Peyer's patch (tissue), 4 donors: ENCODE data around the gene MZF1. TPM values are rescaled to one million over a fixed set of nuclear protein-coding genes. Genes with fewer than 3 reads are reported as not detected.
"Not testable (repeated sequence)": the region's sequence is repeated elsewhere in the genome, so short reads cannot be mapped to it uniquely, and the experiment has no call there.

ENCODE experiments used
- DNase-seq, 3 donors: peaks; one replicate each; pipeline ENCODE4 v3.0.0-alpha.2; 2017 to 2019
- H3K27ac ChIP-seq, 4 donors: fragments of 200-600 bp; sonication (generic); one replicate each; pipeline ENCODE4 v1.5.1; 2016 to 2019
- H3K27me3 ChIP-seq, 2 donors: fragments of 200-600 bp; sonication (generic); one replicate each; pipeline ENCODE4 v1.5.1; 2019
- H3K36me3 ChIP-seq, 3 donors: fragments of 200-600 bp; sonication (generic); one replicate each; pipeline ENCODE4 v1.5.1; 2016 to 2019
- H3K4me1 ChIP-seq, 4 donors: fragments of 200-600 bp; sonication (generic); one replicate each; pipeline ENCODE4 v1.5.1; 2016 to 2019
- H3K4me3 ChIP-seq, 4 donors: fragments of 200-600 bp; sonication (generic); 1 replicate in 3 of 4; 2 replicates in 1 of 4; pipeline ENCODE4 v1.5.1; 2016 to 2019; ENCODE audit warnings: mild to moderate bottlenecking in 1 of 4
- H3K9me3 ChIP-seq, 4 donors: fragments of 200-600 bp; sonication (generic); one replicate each; pipeline ENCODE4 v1.5.1; 2016 to 2019; ENCODE audit warnings: mild to moderate bottlenecking in 1 of 4
- POLR2A ChIP-seq, 2 donors: fragments of 450-650 bp; IDR thresholded peaks; one replicate each; pipeline ENCODE4 v1.5.1; 2017; ENCODE audit warnings: antibody characterized with exemption in 2 of 2, mild to moderate bottlenecking in 2 of 2, moderate library complexity in 2 of 2
- total RNA-seq, 4 donors: library from RNA; depleted of rRNA; stranded (reverse); fragments of >200 nt; gene quantifications; one replicate each; pipeline ENCODE4 v1.1.0, GENCODE V29; 2016
- TF ChIP-seq, protein P1 (sequence below), 6 experiments: fragments of 450-650 bp in 4 of 6; fragments of 200-600 bp in 2 of 6; sonication (generic) in 1 of 6; IDR thresholded peaks; one replicate each; pipeline ENCODE4 v1.5.1; 2017 to 2019; ENCODE audit warnings: antibody characterized with exemption in 6 of 6, mild to moderate bottlenecking in 3 of 6, moderate library complexity in 1 of 6

MZF1 gene
- total RNA-seq, 4 donors from 2014 or later: 60.9 to 123 (median 82.3) TPM

DNA sequence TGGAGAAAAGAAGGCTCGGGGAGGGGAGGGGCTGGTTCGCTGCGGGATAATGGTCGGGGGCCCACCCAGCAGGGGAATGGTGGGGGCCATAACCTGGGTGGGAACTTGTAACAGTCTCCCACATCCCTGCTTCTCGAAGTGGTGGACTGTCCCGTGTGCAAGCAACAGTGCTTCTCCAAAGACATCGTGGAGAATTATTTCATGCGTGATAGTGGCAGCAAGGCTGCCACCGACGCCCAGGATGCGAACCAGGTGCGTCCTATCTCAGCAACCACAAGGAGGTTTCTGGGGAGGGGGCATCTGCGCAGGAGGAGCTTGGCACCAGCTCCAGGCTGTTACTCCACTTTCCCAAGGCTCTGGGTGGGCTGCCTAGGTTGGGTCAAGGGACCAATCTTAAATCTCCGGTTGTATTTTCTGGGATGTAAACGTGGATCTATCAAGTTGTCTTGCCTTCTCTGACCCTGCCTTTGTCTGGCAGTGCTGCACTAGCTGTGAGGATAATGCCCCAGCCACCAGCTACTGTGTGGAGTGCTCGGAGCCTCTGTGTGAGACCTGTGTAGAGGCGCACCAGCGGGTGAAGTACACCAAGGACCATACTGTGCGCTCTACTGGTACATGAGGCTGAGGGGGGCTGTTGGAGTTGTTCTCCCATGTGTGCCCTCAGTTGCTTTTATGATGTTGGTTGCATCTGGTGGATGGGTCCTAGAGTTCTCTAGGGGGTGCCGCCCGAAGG, 27.7 kb downstream of the MZF1 start:
- H3K4me1 ChIP-seq: peaks cover 0 to 21% (median 18%) of the 10 kb centered on the region in 4 donors
- no peak for DNase-seq
- peak overlapping the region; percentile 89 to 99 (median 93) for H3K4me3 ChIP-seq
- H3K27me3 ChIP-seq: no peaks in the 10 kb centered on the region
- H3K36me3 ChIP-seq: peaks cover 0 to 35% (median 0%) of the 10 kb centered on the region in 3 donors
- no peak for TF ChIP-seq POLR2A (IDR thresholded peaks at IDR 0.05)
- TF ChIP-seq, protein P1, sequence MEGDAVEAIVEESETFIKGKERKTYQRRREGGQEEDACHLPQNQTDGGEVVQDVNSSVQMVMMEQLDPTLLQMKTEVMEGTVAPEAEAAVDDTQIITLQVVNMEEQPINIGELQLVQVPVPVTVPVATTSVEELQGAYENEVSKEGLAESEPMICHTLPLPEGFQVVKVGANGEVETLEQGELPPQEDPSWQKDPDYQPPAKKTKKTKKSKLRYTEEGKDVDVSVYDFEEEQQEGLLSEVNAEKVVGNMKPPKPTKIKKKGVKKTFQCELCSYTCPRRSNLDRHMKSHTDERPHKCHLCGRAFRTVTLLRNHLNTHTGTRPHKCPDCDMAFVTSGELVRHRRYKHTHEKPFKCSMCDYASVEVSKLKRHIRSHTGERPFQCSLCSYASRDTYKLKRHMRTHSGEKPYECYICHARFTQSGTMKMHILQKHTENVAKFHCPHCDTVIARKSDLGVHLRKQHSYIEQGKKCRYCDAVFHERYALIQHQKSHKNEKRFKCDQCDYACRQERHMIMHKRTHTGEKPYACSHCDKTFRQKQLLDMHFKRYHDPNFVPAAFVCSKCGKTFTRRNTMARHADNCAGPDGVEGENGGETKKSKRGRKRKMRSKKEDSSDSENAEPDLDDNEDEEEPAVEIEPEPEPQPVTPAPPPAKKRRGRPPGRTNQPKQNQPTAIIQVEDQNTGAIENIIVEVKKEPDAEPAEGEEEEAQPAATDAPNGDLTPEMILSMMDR (IDR thresholded peaks at IDR 0.05): no peak
- peak overlapping the region; percentile 91 to 98 (median 94) for H3K27ac ChIP-seq
- H3K9me3 ChIP-seq: no peaks in the 10 kb centered on the region

DNA sequence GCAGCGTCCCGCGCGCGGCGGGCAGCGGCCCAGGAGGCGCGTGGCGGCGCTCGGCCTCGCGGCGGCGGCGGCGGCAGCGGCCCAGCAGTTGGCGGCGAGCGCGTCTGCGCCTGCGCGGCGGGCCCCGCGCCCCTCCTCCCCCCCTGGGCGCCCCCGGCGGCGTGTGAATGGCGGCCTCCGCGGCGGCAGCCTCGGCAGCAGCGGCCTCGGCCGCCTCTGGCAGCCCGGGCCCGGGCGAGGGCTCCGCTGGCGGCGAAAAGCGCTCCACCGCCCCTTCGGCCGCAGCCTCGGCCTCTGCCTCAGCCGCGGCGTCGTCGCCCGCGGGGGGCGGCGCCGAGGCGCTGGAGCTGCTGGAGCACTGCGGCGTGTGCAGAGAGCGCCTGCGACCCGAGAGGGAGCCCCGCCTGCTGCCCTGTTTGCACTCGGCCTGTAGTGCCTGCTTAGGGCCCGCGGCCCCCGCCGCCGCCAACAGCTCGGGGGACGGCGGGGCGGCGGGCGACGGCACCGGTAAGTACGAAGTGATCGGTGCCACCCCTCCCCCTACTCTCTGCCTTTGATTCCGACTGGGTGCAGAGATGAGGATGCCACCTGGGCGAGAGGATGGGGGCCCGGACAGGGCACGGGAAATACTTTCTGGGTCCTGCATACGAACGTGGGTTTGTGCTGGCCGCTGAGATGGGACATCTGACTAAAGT, 28.4 kb downstream of the MZF1 start:
- H3K27me3 ChIP-seq: no peaks in the 10 kb centered on the region
- H3K4me1 ChIP-seq: peaks cover 0 to 21% (median 18%) of the 10 kb centered on the region in 4 donors
- H3K4me3 ChIP-seq: peak overlapping the region; percentile 89 to 99 (median 93)
- H3K36me3 ChIP-seq: peaks cover 0 to 28% (median 0%) of the 10 kb centered on the region in 3 donors
- peak overlapping the region; percentile 91 to 98 (median 94) for H3K27ac ChIP-seq
- DNase-seq: no peak
- H3K9me3 ChIP-seq: no peaks in the 10 kb centered on the region
- TF ChIP-seq, protein P1 (IDR thresholded peaks at IDR 0.05): peak in 1 of 6 experiments; percentile 9
- no peak for TF ChIP-seq POLR2A (IDR thresholded peaks at IDR 0.05)

DNA sequence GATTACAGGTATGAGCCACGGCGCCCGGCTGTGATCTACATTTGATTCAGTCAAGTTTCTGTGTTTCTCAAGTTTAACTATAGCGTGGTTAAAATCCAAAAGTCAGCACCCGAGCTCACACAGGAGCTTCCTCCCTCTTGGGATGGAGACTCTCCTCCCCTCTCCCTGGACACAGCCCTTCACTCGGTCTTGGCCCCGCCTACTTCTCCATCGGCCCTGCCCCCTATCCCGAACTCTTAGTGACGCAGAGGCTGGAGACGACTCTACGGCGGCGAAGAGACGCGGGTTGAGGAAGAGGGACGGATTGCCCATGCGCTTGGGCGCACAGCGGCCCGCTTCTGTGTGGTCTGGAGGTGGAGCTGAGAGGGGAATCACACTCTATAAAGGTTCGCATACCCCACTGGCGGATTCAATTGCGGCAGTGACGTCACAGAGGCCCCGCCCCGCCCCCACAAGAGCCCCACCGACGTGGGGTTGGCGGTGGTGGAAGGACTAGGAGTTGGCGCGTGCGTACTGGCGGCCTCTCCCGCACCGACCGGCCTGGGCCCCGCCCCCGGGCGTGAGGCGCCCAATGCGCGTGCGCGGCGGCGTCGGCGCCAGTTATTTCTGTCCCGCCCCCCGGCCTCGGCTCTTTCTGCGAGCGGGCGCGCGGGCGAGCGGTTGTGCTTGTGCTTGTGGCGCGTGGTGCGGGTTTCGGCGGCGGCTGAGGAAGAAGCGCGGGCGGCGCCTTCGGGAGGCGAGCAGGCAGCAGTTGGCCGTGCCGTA, 29.1 kb downstream of the MZF1 start, which contains the start of gene TRIM28:
TRIM28 (plus strand) TSS at position 239 of the 765 bp plus-strand sequence. CDS start 694 bp downstream, outside the sequence.
- H3K9me3 ChIP-seq: no peaks in the 10 kb centered on the region
- TF ChIP-seq, protein P1 (IDR thresholded peaks at IDR 0.05): peak in 2 of 6 experiments; percentile 34 to 37
- peak; percentile 90 to 98 for TF ChIP-seq POLR2A (IDR thresholded peaks at IDR 0.05)
- no peaks in the 10 kb centered on the region for H3K27me3 ChIP-seq
- peak within 1 kb of the TSS; percentile 89 to 99 (median 93) for H3K4me3 ChIP-seq
- peak; percentile 99 for DNase-seq
- peak within 1 kb of the TSS; percentile 91 to 98 (median 94) for H3K27ac ChIP-seq
- H3K36me3 ChIP-seq: peaks cover 0 to 21% (median 0%) of the 10 kb centered on the region in 3 donors
- peaks cover 0 to 21% (median 18%) of the 10 kb centered on the region in 4 donors for H3K4me1 ChIP-seq

DNA sequence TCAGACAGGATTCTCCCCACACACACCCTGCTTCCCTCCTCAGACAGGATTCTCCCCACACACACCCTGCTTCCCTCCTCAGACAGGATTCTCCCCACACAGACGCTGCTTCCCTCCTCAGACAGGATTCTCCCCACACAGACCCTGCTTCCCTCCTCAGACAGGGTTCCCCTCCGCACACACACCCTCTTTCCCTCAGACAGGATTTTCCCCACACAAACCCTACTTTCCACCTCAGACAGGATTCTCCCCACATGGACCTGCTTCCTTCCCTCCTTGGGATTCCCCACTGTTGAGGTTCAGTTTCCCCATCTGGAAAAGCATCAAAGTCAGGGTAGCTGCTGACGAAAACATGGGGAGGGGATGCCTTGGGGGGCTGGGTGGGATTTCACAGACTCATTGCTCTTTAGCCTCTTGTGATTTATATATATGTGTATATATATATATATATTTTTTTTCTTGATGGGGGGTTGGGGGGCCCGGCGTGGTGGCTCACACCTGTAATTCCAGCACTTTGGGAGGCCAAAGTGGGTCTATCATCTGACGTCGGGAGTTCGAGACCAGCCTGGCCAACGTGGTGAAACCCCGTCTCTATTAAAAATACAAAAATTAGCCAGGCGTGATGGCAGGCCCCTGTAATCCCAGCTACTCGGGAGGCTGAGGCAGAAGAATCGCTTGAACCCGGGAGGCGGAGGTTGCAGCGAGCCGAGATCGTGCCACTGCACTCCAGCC, 30.3 kb downstream of the MZF1 start:
- not testable (repeated sequence) for H3K9me3 ChIP-seq, DNase-seq, H3K27me3 ChIP-seq, H3K36me3 ChIP-seq
- peaks cover 4 to 28% (median 26%) of the 10 kb centered on the region in 4 donors for H3K4me1 ChIP-seq
- peak overlapping the region in 3 of 4 donors; percentile 91 to 98 (median 95) for H3K27ac ChIP-seq
- H3K4me3 ChIP-seq: peak overlapping the region in 1 of 4 donors; percentile 99

DNA sequence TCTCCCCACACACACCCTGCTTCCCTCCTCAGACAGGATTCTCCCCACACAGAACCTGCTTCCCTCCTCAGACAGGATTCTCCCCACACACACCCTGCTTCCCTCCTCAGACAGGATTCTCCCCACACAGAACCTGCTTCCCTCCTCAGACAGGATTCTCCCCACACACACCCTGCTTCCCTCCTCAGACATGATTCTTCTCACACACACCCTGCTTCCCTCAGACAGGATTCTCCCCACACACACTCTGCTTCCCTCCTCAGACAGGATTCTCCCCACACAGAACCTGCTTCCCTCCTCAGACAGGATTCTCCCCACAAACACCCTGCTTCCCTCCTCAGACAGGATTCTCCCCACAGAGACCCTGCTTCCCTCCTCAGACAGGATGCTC, 34.0 kb downstream of the MZF1 start:
- H3K4me3 ChIP-seq, H3K27ac ChIP-seq, H3K4me1 ChIP-seq, H3K27me3 ChIP-seq, DNase-seq, H3K36me3 ChIP-seq, H3K9me3 ChIP-seq: not testable (repeated sequence)
